K562 (cell line): Measurements from ENCODE around the gene ZNF747. TPM values are rescaled to one million over a fixed set of nuclear protein-coding genes. Genes with fewer than 3 reads are reported as not detected.

Experiments used
- ATF2 ChIP-seq: sonication (generic); formaldehyde crosslinking; IDR thresholded peaks from 2 replicates; pipeline ENCODE4 v1.8.1; 2022; ENCODE audit warnings: missing genetic modification reagents
- ATF6 ChIP-seq: sonication (generic); formaldehyde crosslinking; IDR thresholded peaks from 2 replicates; pipeline ENCODE4 v1.4.0; 2020; ENCODE audit warnings: mild to moderate bottlenecking, missing genetic modification reagents
- CSDE1 ChIP-seq, 2 experiments: fragments of 450-650 bp; IDR thresholded peaks; 2 replicates each; pipeline ENCODE4 v1.6.1; 2016; ENCODE audit warnings: mild to moderate bottlenecking in 1 of 2
- EZH2 ChIP-seq: IDR thresholded peaks from 2 replicates; pipeline ENCODE4 v1.6.1; 2012; ENCODE audit warnings: low read depth, mild to moderate bottlenecking, inconsistent platforms, low read length, borderline replicate concordance
- HLTF ChIP-seq: fragments of 450-650 bp; IDR thresholded peaks from 2 replicates; pipeline ENCODE4 v1.6.1; 2016
- KAT7 ChIP-seq: sonication (generic); formaldehyde crosslinking; IDR thresholded peaks from 2 replicates; pipeline ENCODE4 v1.8.0; 2022; ENCODE audit warnings: missing genetic modification reagents, mild to moderate bottlenecking, borderline replicate concordance
- PRMT5 ChIP-seq: sonication (generic); formaldehyde crosslinking; IDR thresholded peaks from 2 replicates; pipeline ENCODE4 v1.5.0; 2020; ENCODE audit warnings: missing genetic modification reagents
- SPI1 ChIP-seq: IDR thresholded peaks from 2 replicates; pipeline ENCODE4 v1.6.1; 2011; ENCODE audit warnings: low read depth, low read length, control low read depth, borderline replicate concordance
- STAT5B ChIP-seq: fragments of 250-450 bp; sonication (Bioruptor Pico); IDR thresholded peaks from 2 replicates; pipeline ENCODE4 v1.8.0; 2021; ENCODE audit warnings: mild to moderate bottlenecking, inconsistent platforms
- ZBTB11 ChIP-seq, 3 experiments: fragments of 200-800 bp in 1 of 3; fragments of 250-450 bp in 1 of 3; fragments of 450-650 bp in 1 of 3; sonication (Bioruptor Pico) in 1 of 3; sonication (Bioruptor generic) in 1 of 3; formaldehyde crosslinking in 1 of 3; IDR thresholded peaks; 2 replicates each; pipeline versions ENCODE4 v1.6.1 to v1.8.0; 2016 to 2022; ENCODE audit warnings: mild to moderate bottlenecking in 2 of 3, missing genetic modification characterization in 2 of 3, missing compliant biosample characterization in 1 of 3, moderate library complexity in 1 of 3
- ZC3H4 ChIP-seq: sonication (generic); formaldehyde crosslinking; IDR thresholded peaks from 2 replicates; pipeline ENCODE4 v1.9.0; 2021; ENCODE audit warnings: missing genetic modification reagents, borderline replicate concordance
- ZFP1 ChIP-seq: fragments of 450-650 bp; formaldehyde crosslinking; IDR thresholded peaks from 2 replicates; pipeline ENCODE4 v1.4.0; 2020; ENCODE audit warnings: mild to moderate bottlenecking, mixed read lengths
- ZMIZ1 ChIP-seq, 2 experiments: fragments of 150-350 bp in 1 of 2; IDR thresholded peaks; 2 replicates each; pipeline ENCODE4 v1.6.1; 2012 to 2016; ENCODE audit warnings: low read depth in 2 of 2, low read length in 2 of 2, mild to moderate bottlenecking in 1 of 2, moderate library complexity in 1 of 2
- polyA plus RNA-seq, 8 experiments: library from polyadenylated mRNA; depleted of rRNA in 4 of 8; stranded (reverse) in 5 of 8; unstranded in 3 of 8; fragments of >200 nt; fragmentation: Nextera tagmentation in 2 of 8; fragmentation: Illumina TruSeq in 1 of 8; extraction: Ambion mirVana in 2 of 8; extraction: Trizol in 1 of 8; gene quantifications; 2 replicates each; pipeline versions ENCODE4 v1.2.1 to v1.2.3, GENCODE V29; 2011 to 2014; ENCODE audit warnings: inconsistent platforms in 1 of 8, missing spikeins in 1 of 8
- total RNA-seq, 7 experiments: library from RNA; depleted of rRNA in 6 of 7; stranded (reverse); fragments of >200 nt in 6 of 7; fragmentation: Illumina TruSeq in 2 of 7; extraction: Trizol in 2 of 7; gene quantifications; 2 replicates each; pipeline versions ENCODE4 v1.2.1 to v1.2.3, GENCODE V29; 2011 to 2021; ENCODE audit warnings: low replicate concordance in 1 of 7
- TF ChIP-seq, protein P1 (sequence below): sonication (generic); formaldehyde crosslinking; IDR thresholded peaks from 2 replicates; pipeline ENCODE4 v1.8.1; 2023; ENCODE audit warnings: mild to moderate bottlenecking, missing genetic modification reagents

The ZNF747 gene
- total and polyA plus RNA-seq, 9 of the 15 experiments (the other 6 are each of a cell fraction or from before 2014, with no cell fraction given), result 0.14 to 3.3 (median 1.5) TPM

DNA sequence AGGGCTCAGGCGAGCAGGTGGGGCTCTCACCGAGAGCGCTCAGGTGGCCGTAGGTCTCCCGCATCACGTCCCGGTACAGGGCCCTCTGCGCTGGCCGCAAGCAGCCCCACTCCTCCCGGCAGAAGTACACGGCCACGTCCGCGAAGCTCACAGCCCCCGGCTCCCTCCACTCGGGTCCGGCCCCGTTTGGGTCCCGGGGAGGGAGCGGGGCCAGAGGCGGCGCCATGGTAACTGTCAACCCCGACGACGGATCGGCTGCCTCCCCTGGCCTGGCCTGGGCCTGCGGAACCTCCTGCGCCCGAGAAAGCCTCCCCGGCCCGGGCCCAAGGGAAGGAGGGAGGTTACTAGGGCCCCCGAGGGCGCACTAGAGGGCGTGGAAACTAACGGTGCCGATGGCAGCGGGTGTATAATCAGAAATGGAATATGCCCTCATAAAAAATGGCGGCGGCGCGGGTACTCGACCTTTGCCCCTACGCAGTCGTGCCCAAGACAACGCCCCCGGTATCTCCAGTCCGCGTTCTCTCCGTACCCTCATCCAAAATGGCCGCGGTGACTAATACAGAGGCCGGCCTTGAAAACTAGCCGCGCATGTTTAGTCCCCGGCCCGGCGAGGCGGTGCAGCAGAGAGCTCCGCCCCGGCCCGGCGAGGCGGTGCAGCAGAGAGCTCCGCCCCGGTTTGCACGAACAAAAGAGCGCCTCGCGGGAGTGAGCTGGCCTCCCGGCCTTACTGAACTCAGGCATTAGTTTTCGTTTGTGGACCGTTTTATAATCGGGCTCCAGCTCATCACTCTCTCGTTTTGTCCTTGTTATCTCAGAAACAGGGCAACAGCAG is 23.5 kb upstream of the ZNF747 start, which contains the start of gene ZNF764 (continued):
- peak; percentile 78; the same call in 1 of the 2 replicates for TF ChIP-seq KAT7 (CRISPR knock-in tag)
- TF ChIP-seq ZBTB11 (CRISPR knock-in tag; IDR thresholded peaks at IDR 0.05), result peak in 1 of 3 experiments; percentile 92; a peak in 2 of 6 replicates
- TF ChIP-seq SPI1, result no peak
- TF ChIP-seq EZH2, result no peak
- no peak for TF ChIP-seq STAT5B
- TF ChIP-seq HLTF, result no peak
- TF ChIP-seq ATF6, result 0 out of 2 replicates have a peak, but pooled peaks have one; percentile 24
- no peak for TF ChIP-seq ZMIZ1 (IDR thresholded peaks at IDR 0.05; ENCODE audit: low read depth in 2 of 2, low read length in 2 of 2)
- no peak for TF ChIP-seq ATF2
- TF ChIP-seq ZFP1 (CRISPR knock-in tag), result no peak
- no peak for TF ChIP-seq PRMT5 (CRISPR knock-in tag)
- TF ChIP-seq, protein P1, sequence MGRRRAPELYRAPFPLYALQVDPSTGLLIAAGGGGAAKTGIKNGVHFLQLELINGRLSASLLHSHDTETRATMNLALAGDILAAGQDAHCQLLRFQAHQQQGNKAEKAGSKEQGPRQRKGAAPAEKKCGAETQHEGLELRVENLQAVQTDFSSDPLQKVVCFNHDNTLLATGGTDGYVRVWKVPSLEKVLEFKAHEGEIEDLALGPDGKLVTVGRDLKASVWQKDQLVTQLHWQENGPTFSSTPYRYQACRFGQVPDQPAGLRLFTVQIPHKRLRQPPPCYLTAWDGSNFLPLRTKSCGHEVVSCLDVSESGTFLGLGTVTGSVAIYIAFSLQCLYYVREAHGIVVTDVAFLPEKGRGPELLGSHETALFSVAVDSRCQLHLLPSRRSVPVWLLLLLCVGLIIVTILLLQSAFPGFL (CRISPR knock-in tag), result no peak
- peak; percentile 54; the same call in 1 of the 2 replicates for TF ChIP-seq ZC3H4 (CRISPR knock-in tag)
- no peak for TF ChIP-seq CSDE1 (IDR thresholded peaks at IDR 0.05)
